Vagina (tissue), 2 donors: ENCODE results near the gene CX3CL1. TPM values are rescaled to one million over a fixed set of nuclear protein-coding genes. Genes with fewer than 3 reads are reported as not detected.

ENCODE experiments used
- DNase-seq, 2 donors: peaks; one replicate each; pipeline ENCODE4 v3.0.0-alpha.2; 2017; ENCODE audit errors: extremely low spot score in 2 of 2
- H3K27ac ChIP-seq: fragments of 200-600 bp; sonication (generic); one replicate; pipeline ENCODE4 v1.5.1; 2019
- H3K27me3 ChIP-seq: fragments of 200-600 bp; sonication (generic); one replicate; pipeline ENCODE4 v1.5.1; 2019
- H3K36me3 ChIP-seq, 2 donors: fragments of 200-600 bp; sonication (generic); one replicate each; pipeline ENCODE4 v1.5.1; 2017 to 2019
- H3K4me1 ChIP-seq: fragments of 200-600 bp; sonication (generic); one replicate; pipeline ENCODE4 v1.5.1; 2019
- H3K4me3 ChIP-seq, 2 donors: fragments of 200-600 bp; sonication (generic); 1 replicate in 1 of 2; 2 replicates in 1 of 2; pipeline ENCODE4 v1.5.1; 2016 to 2019
- H3K9me3 ChIP-seq: fragments of 200-600 bp; sonication (generic); one replicate; pipeline ENCODE4 v1.5.1; 2019
- POLR2A ChIP-seq, 2 donors: fragments of 450-650 bp; IDR thresholded peaks; one replicate each; pipeline ENCODE4 v1.6.1; 2017; ENCODE audit warnings: antibody characterized with exemption in 2 of 2, mild to moderate bottlenecking in 2 of 2, moderate library complexity in 2 of 2
- POLR2AphosphoS5 ChIP-seq, 2 donors: sonication (generic); formaldehyde crosslinking; IDR thresholded peaks; one replicate each; pipeline ENCODE4 v1.9.0; 2017; ENCODE audit warnings: antibody characterized with exemption in 2 of 2, mild to moderate bottlenecking in 2 of 2, low read depth in 1 of 2; ENCODE audit not compliant: insufficient read depth in 1 of 2
- intact Hi-C: fragments of 100-400 bp; cut with DNase I; formaldehyde crosslinking; loops from one replicate; pipeline ENCODE4 v1.15.1; 2023
- total RNA-seq: library from RNA; depleted of rRNA; stranded (reverse); fragments of >200 nt; gene quantifications from one replicate; pipeline ENCODE4 v1.2.3, GENCODE V29; 2016
- TF ChIP-seq, protein P1 (sequence below), 3 experiments: fragments of 450-650 bp in 2 of 3; fragments of 200-600 bp in 1 of 3; sonication (generic) in 1 of 3; IDR thresholded peaks; one replicate each; pipeline ENCODE4 v1.5.1; 2017 to 2019; ENCODE audit warnings: antibody characterized with exemption in 3 of 3, mild to moderate bottlenecking in 2 of 3, moderate library complexity in 2 of 3

CX3CL1 gene
- total RNA-seq, 1 donor from 2014 or later = 24.8 TPM

DNA sequence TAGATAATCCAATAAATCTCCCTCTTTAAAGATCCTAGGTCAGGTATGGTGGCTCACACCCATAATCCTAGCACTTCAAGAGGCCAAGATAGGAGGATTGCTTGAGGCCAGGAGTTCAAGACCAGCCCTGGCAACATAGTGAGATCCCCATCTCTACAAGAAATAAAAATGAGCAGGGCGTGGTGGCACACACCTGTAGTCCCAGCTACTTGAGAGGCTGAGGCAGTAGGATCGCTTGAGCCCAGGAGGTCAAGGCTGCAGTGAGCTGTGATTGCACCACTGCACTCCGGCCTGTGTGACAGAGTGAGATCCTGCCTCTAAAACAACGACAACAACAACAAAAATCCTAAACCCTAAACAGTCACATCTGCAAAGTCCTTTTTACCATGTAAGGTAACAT, 15.7 kb upstream of the CX3CL1 start:
- no peak overlapping the region for H3K4me3 ChIP-seq
- intact Hi-C loops = no loop called here

DNA sequence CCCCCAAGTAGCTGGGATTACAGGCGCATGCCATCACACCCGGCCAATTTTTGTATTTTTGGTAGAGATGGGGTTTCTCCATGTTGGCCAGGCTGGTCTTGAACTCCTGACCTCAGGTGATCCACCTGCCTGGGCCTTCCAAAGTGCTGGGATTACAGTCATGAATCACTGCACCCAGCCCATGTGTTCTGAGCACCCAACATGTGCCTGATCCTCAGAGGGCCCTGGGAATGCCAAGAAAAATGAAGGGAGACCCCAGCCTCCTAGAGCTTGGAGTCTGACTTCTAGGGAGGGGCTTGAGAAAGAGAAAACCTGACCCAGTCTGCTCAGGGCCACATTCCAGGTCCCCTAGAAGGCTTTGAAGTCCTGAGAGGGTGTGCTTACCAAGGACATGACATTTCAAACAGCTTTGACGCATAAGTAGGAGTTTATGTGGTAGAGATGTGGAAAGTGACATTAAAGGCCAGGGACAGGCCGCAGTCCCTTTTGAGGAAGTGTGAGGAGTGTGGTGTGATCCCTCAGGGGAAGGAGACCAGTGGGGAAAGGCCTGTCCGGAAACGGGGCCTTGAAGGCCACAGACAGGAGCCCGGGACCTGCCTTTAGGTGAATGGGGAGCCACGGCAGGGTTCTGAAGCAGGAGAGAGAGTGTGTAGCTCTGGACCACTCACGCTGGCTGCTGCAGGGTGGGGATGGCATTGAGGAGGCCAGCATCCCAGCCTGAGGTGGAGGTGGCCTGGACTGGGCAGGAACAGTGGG, 14.8 kb upstream of the CX3CL1 start:
- Histone ChIP-seq H3K4me3 (no peak overlapping the region), H3K27ac (no peak overlapping the region), H3K4me1 (no peaks in the 10 kb centered on the region), H3K36me3 (no peaks in the 10 kb centered on the region), H3K27me3 (no peaks in the 10 kb centered on the region), H3K9me3 (no peaks in the 10 kb centered on the region)
- TF ChIP-seq, protein P1, sequence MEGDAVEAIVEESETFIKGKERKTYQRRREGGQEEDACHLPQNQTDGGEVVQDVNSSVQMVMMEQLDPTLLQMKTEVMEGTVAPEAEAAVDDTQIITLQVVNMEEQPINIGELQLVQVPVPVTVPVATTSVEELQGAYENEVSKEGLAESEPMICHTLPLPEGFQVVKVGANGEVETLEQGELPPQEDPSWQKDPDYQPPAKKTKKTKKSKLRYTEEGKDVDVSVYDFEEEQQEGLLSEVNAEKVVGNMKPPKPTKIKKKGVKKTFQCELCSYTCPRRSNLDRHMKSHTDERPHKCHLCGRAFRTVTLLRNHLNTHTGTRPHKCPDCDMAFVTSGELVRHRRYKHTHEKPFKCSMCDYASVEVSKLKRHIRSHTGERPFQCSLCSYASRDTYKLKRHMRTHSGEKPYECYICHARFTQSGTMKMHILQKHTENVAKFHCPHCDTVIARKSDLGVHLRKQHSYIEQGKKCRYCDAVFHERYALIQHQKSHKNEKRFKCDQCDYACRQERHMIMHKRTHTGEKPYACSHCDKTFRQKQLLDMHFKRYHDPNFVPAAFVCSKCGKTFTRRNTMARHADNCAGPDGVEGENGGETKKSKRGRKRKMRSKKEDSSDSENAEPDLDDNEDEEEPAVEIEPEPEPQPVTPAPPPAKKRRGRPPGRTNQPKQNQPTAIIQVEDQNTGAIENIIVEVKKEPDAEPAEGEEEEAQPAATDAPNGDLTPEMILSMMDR (IDR thresholded peaks at IDR 0.05) = no peak
- no peak for DNase-seq
- intact Hi-C loops = loop anchor here (2.0 kb wide), 1 partner anchor 15 kb away; no protein-coding TSS in a partner anchor

More for the DNA sequence above, 15.7 kb upstream of the CX3CL1 start:
- TF ChIP-seq, protein P1 (IDR thresholded peaks at IDR 0.05) = no peak
- no peak for TF ChIP-seq POLR2AphosphoS5 (IDR thresholded peaks at IDR 0.05; ENCODE audit: insufficient read depth in 1 of 2, low read depth in 1 of 2)
- TF ChIP-seq POLR2A (IDR thresholded peaks at IDR 0.05) = no peak
- H3K9me3 ChIP-seq = no peaks in the 10 kb centered on the region
- DNase-seq = no peak
- H3K4me1 ChIP-seq = no peaks in the 10 kb centered on the region
- no peaks in the 10 kb centered on the region for H3K36me3 ChIP-seq
- no peak overlapping the region for H3K27ac ChIP-seq
- H3K27me3 ChIP-seq = no peaks in the 10 kb centered on the region

DNA sequence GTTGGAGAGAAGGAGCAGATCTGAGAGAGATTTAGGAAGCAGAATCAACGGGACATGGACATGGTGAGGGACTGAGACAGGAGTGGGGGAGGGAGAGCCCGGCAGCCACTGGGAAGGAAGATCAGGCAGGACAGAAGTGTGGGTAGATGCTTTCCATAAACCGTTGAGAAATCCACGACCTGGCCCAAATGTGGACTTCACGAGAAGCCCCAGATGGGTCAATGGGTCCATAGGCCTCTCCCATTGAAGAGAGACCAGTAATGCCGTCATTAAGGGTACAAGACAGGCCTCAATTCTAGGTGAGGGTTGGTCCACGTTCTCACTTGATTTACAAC, 14.2 kb upstream of the CX3CL1 start:
- Histone ChIP-seq H3K4me1 (no peaks in the 10 kb centered on the region), H3K27ac (no peak overlapping the region), H3K4me3 (no peak overlapping the region), H3K9me3 (no peaks in the 10 kb centered on the region), H3K36me3 (no peaks in the 10 kb centered on the region), H3K27me3 (no peaks in the 10 kb centered on the region)
- intact Hi-C loops = loop anchor here (2.0 kb wide), 1 partner anchor 15 kb away; no protein-coding TSS in a partner anchor
- TF ChIP-seq POLR2AphosphoS5 (IDR thresholded peaks at IDR 0.05; ENCODE audit: insufficient read depth in 1 of 2, low read depth in 1 of 2) (no peak), POLR2A (IDR thresholded peaks at IDR 0.05) (no peak)
- TF ChIP-seq, protein P1 (IDR thresholded peaks at IDR 0.05) = no peak
- no peak for DNase-seq

DNA sequence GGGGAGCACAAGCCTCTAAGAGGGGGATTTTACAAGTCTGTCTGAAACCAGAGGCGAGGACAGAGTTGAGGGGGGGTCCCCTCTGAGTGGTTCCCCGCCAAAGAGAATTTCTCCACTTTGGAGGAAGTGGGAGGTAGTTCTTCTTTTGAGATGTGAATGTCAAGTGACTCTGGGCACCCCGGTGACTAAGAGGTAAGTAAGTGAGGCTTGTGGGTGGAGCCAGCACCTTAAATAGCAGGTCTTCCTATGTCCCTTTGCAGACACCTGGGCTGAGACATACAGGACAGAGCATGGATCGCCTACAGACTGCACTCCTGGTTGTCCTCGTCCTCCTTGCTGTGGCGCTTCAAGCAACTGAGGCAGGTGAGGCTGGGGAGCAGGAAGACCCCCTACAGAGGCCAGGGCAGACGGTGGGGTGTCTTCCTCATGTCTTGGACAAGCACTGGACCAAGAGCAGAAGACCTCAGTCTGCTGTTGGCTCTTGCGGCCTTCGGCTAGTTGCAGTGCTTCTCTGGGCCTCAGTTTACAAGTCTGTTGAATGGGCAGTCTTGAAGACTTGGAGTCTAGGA, 13.7 kb upstream of the CX3CL1 start, which contains the start of gene CCL22:
TSS of gene CCL22 (plus strand) at position 257 of the 569 bp plus-strand sequence. CDS start at position 291, 34 bp downstream.
- intact Hi-C loops = loop anchor here (2.0 kb wide), 1 partner anchor 16 kb away; no protein-coding TSS in a partner anchor

More for the DNA sequence above, 13.7 kb upstream of the CX3CL1 start, which contains the start of gene CCL22:
- no peak for DNase-seq
- no peaks in the 10 kb centered on the region for H3K9me3 ChIP-seq
- no peak within 1 kb of the TSS for H3K4me3 ChIP-seq
- no peak within 1 kb of the TSS for H3K27ac ChIP-seq
- H3K36me3 ChIP-seq = no peaks in the 10 kb centered on the region
- H3K4me1 ChIP-seq = no peaks in the 10 kb centered on the region
- H3K27me3 ChIP-seq = no peaks in the 10 kb centered on the region
- no peak for TF ChIP-seq POLR2AphosphoS5 (IDR thresholded peaks at IDR 0.05; ENCODE audit: insufficient read depth in 1 of 2, low read depth in 1 of 2)
- no peak for TF ChIP-seq POLR2A (IDR thresholded peaks at IDR 0.05)
- TF ChIP-seq, protein P1 (IDR thresholded peaks at IDR 0.05) = no peak
